HG03175 (cell line): ENCODE measurements around the gene POU4F3.

ENCODE experiments used
- ATAC-seq: cut with Tn5 transposase; IDR thresholded peaks from one replicate; pipeline ENCODE4 v1.9.1; 2021; ENCODE audit warnings: mild to moderate bottlenecking, moderate library complexity; ENCODE audit not compliant: unreplicated experiment

POU4F3 gene

GRCh38 chr5:146339715-146340259, 1.1 kb downstream of the POU4F3 start:
- ATAC-seq = no peak

GRCh38 chr5:146340260-146341081, 1.8 kb downstream of the POU4F3 start:
- no peak for ATAC-seq

- ATAC-seq = no peak
These were observed 3.2 kb downstream of the POU4F3 start for GRCh38 chr5:146341854-146342253.

- ATAC-seq = no peak
These were observed 3.9 kb downstream of the POU4F3 start for GRCh38 chr5:146342519-146342881.

- ATAC-seq = no peak
These were observed 4.5 kb downstream of the POU4F3 start for GRCh38 chr5:146342882-146343865.

GRCh38 chr5:146344155-146345118, 5.8 kb downstream of the POU4F3 start:
- ATAC-seq = no peak

- ATAC-seq = no peak
These were observed 6.6 kb downstream of the POU4F3 start for GRCh38 chr5:146345240-146345577.

- ATAC-seq = no peak
These were observed 7.1 kb downstream of the POU4F3 start for GRCh38 chr5:146345578-146346366.

- no peak for ATAC-seq
These were observed 18.5 kb downstream of the POU4F3 start for GRCh38 chr5:146357126-146357525.

GRCh38 chr5:146359836-146360235, 21.2 kb downstream of the POU4F3 start:
- ATAC-seq = no peak

- no peak for ATAC-seq
These were observed 24.7 kb downstream of the POU4F3 start for GRCh38 chr5:146363161-146363874.

GRCh38 chr5:146365618-146366017, 27.0 kb downstream of the POU4F3 start:
- ATAC-seq = no peak

- no peak for ATAC-seq
These were observed 28.3 kb downstream of the POU4F3 start for GRCh38 chr5:146366904-146367303.

GRCh38 chr5:146368137-146368536, 29.5 kb downstream of the POU4F3 start:
- no peak for ATAC-seq

- ATAC-seq = no peak
These were observed 31.1 kb downstream of the POU4F3 start for GRCh38 chr5:146369691-146370090.

- no peak for ATAC-seq
These were observed 38.2 kb downstream of the POU4F3 start for GRCh38 chr5:146376821-146377220.

GRCh38 chr5:146378986-146379385, 40.3 kb downstream of the POU4F3 start:
- ATAC-seq = no peak

- no peak for ATAC-seq
These were observed 42.1 kb downstream of the POU4F3 start for GRCh38 chr5:146380714-146381113.

- no peak for ATAC-seq
These were observed 49.7 kb downstream of the POU4F3 start for GRCh38 chr5:146388386-146388785.
